HG02678 (cell line): ENCODE results near the gene CAMK2D.
A peak's percentile ranks its signal among the peaks of the same experiment; 100 is the strongest.

Experiments used
- ATAC-seq: cut with Tn5 transposase; IDR thresholded peaks from one replicate; pipeline ENCODE4 v1.9.1; 2021; ENCODE audit warnings: mild to moderate bottlenecking, moderate library complexity; ENCODE audit not compliant: unreplicated experiment

The CAMK2D gene

DNA sequence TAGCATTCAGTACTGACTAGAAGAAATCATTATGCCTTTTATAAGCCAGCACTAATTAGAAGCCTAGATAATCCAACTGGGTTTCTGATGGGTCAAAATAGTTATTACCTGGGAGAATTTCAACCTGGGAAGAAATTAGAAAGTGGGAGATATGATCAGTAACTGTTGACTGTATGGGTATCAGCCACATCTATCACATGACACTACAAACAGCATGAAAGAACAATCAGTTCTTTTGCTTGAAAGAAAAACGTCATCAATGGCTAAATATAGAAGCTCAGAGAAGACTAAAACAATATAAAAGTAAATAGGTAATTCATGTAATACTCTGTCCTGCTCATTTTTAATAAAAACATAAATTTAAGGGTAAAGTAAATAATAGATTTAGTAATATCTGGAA is 145.1 kb downstream of the CAMK2D start:
- no peak for ATAC-seq

GRCh38 chr4:113614414-113614813 is 147.1 kb downstream of the CAMK2D start:
- ATAC-seq: no peak

GRCh38 chr4:113613503-113613902 is 148.0 kb downstream of the CAMK2D start:
- ATAC-seq: no peak

GRCh38 chr4:113610537-113610936 is 151.0 kb downstream of the CAMK2D start:
- no peak for ATAC-seq

GRCh38 chr4:113607998-113608397 is 153.5 kb downstream of the CAMK2D start:
- ATAC-seq: peak; percentile 57

DNA sequence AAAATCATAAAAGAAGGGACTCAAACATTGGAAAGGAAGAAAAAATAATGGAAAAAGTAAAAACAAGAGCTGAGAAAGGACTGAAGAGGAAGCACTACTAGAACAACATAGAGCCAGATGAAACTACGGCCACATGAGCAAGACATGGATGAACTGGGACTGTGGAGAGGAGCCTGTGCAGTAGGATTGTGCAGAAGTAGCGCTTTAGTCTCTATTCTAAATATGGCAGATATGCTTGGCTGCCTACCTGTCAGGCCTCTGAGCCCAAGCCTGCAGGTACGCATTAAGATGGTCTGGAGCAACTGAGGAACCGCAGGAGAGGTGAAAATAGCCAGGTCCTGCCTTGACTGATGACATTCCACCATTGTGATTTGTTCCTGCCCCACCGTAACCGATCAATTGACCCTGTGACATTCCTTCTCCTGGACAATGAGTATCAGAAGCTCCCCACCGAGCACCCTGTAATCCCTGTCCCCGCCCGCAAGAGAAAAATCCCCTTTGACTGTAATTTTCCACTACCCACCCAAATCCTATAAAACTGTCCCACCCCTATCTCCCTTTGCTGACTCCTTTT is 154.3 kb downstream of the CAMK2D start:
- no peak for ATAC-seq

DNA sequence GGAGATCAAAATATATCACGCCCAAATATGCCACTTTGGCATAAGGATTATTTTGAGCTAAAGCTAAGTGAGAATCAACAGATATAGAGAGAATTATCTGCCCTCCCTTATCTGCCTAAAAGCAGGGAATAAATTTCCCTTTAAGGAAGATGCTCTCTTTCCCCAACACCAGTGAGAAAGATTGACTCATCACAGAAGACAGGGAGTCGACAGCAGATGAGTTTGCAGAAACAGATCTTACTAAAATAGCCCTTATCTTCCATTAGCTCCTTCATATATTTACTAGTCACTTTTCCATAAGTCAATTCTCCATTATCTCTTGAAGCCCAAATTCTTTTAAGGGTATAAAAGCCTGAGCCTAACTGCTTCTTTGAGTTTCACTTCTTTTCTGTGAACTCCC is 156.6 kb downstream of the CAMK2D start:
- no peak for ATAC-seq

GRCh38 chr4:113603911-113604310 is 157.6 kb downstream of the CAMK2D start:
- no peak for ATAC-seq

GRCh38 chr4:113602646-113603228 is 158.8 kb downstream of the CAMK2D start:
- ATAC-seq: no peak

DNA sequence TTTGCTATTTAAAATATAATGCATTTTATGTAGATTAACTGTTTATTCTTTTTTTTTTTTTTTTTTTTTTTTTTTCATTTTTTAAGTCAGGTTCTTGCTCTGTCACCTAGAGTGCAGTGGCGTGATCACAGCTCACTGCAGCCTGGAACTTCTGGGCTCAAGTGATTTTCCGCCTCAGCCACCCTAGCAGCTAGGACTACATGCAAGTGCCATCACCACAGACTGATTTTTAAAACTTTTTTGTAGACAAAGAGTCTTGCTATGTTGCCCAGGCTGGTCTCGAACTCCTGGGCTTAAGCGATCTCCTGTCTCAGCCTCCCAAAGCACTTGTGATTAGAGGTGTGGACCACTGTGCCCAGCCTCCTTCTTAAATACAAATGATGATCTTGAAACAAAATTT is 159.9 kb downstream of the CAMK2D start:
- no peak for ATAC-seq

- ATAC-seq: no peak
Observed at GRCh38 chr4:113596396-113596795, 165.1 kb downstream of the CAMK2D start.

DNA sequence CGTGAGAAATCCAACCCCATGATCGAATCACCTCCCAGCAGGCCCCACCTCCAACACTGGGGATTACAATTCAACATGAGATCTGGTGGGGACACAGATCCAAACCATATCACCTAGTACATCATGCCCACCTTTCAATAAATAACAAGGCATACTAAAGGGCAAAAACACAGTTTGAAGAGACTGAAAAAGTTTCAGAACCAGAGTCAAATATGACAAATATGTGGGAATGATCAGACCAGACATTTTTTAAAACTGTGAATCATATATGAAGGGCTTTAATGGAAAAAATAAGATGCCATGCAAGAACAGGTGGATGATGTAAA is 167.3 kb downstream of the CAMK2D start:
- no peak for ATAC-seq

DNA sequence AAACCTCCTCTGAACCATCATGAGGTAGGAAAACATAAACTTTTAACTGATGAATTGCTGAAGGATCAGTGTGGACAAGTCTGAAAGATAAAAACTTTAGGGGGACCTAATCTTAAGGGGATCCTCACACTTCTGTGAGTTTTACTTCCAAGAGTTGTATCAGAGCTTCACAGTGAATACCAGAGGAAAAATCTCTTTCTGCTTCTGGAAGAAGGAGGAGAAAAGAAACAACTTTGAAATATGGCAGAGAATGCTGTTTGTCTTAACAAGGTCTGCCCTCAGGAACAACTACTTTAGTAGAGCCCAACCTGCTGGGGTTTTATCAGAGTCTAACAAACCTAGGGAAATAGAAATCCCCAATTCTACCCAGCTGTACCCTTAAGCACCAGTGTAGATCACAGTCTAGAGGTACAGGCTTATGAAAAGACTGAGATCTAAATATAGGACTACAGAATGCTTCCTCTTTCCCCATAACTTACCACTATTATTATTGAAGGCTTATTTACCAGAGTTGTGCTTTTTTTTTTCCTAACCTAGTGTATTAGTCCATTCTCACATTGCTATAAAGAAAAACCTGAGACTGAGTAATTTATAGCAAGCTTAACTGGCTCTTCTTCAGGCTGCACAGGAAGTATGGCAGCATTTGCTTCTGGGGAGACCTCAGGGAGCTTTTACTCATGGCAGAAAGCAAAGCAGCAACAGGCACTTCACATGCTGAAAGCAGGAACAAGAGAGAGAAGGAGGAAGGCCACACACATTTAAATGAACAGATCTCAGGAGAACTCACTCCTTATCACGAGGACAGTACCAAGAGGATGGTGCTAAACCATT is 167.9 kb downstream of the CAMK2D start:
- ATAC-seq: peak; percentile 74

- no peak for ATAC-seq
Observed at GRCh38 chr4:113591982-113592381, 169.6 kb downstream of the CAMK2D start.

DNA sequence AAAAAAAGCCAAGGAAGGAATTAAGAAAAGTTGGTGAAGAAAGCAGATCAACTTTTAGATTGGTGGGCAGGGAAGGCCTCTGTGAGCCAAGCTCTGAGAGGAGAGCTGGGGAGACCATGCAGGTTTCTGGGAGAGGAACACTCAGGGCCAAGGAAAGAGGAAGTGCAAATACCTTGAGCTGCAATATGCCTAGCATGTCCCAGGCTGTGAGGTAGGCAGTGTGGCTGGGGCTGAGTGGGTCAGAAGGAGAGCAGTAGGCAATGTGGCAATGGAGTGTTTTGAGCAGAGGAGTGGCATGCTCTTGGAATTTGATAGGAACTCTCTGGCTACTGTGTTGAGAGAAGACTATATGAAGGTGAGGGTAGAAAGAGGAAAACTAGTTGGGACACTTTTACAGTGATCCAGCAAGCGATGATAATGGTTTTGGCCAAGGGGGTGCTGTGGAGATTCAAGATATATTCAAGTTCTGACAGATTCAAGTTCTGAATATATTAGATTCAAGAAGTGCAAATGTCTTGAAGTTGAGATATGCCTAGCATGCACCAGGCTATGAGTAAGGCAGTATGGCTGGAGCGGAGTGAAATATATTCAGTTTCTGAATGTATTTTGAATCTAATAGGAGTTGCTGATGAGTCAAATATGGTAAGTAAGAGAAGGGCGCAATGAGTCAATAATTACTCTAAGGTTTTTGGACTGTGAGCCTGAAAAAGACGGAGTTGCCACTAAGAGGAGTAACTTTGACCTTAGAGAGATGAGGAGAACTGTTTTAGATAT is 172.5 kb downstream of the CAMK2D start:
- ATAC-seq: peak; percentile 50

GRCh38 chr4:113587640-113588275 is 173.8 kb downstream of the CAMK2D start:
- no peak for ATAC-seq

DNA sequence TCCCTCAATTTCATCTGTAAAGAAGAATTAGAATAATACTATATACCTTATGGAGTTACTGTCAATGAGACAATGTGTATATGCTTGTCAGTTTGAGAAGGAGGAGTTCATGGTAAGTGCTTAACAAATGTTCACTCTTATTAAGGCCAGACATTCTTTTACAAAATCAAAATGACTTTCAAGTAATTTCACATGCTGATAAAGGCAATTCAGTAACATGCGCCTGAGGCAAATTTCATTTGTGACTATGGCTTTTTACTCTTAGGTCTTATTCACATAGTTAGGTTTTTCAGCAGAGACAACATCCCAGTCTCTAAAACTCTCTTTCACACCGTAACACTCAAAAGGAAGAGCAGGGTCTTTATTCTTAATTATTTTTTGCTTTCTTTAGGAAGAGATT is 174.4 kb downstream of the CAMK2D start:
- no peak for ATAC-seq

DNA sequence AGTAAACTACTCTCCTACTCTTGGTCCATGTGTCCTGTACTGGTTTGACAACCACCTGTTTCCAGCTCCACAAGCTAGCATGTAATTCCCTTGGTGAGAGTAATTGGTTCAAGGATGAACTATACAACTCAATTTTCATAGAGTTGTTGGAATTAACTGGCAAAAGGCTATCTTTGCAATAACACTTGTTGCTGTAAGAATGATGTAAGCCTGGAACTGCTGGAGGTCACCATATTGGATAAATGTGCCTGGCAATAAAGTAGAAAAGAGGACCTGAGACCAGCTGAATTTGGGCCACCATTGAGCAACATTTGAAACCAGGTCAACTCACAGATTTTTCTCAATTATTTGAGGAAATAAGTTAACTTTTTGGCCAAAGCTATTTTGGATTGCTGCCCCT is 175.5 kb downstream of the CAMK2D start:
- ATAC-seq: no peak

DNA sequence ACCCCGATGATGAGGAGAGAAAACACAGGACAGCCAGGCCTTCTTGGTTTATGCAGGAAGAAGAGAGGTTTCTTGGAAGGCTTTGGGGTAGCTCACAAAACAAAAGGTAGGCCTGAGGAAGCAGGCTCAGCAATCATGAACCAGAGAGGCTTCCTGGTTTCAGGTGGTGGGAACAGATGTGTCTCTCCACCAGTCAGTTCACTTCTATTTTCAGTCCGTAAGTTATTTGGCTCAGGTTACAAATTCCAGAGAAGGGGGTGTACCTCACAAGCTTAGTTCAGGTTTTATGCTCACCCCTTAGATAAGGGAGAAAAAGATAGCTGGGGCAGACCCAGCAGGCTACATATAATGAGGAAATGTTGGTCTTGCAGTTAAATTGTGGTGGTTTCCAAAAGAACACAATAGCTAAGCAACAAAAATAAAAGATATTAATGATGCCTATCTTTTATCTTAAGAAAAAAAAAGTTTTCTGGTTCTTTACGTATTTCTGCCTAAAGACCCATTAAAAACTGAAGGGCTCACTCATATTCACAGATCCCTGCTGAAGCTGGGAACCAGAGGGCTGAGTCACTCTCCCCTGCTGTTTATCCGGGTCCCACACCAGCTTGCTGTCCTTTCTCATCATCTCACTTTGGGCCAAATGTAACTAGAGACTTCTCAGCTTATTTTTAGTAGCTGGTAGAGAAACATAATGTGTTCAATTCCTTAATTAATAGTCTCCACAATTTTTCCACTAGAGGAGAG is 177.0 kb downstream of the CAMK2D start:
- ATAC-seq: no peak

GRCh38 chr4:113582737-113583136 is 178.8 kb downstream of the CAMK2D start:
- no peak for ATAC-seq
